Measurements from ENCODE around the gene CYSLTR1. TPM values are rescaled to one million over a fixed set of nuclear protein-coding genes. Genes with fewer than 3 reads are reported as not detected.
"Not testable (repeated sequence)": the region's sequence is repeated elsewhere in the genome, so short reads cannot be mapped to it uniquely, and the experiment has no call there.

Gene CYSLTR1
- total and polyA plus RNA-seq, 4 donors, result 0.36 to 3.2 (median 0.52) TPM

GRCh38 chrX:78307665-78308064 lies 19.7 kb downstream of the CYSLTR1 start:
- H3K27ac ChIP-seq (ENCODE audit: low read depth in 1 of 2, low read length in 2 of 2), result no peak overlapping the region
- peaks cover 0 to 3% (median 0%) of the 10 kb centered on the region in 4 donors for H3K27me3 ChIP-seq (ENCODE audit: control insufficient read depth in 4 of 4, insufficient read depth in 4 of 4, low read length in 3 of 4)
- no peaks in the 10 kb centered on the region for H3K9me3 ChIP-seq (ENCODE audit: control insufficient read depth in 4 of 4, low read length in 3 of 4)
- TF ChIP-seq EGR1 (IDR thresholded peaks at IDR 0.05; ENCODE audit: low read depth in 2 of 2) (no peak), YY1 (IDR thresholded peaks at IDR 0.05) (no peak), HNF4A (conservative IDR thresholded peaks at IDR 0.05) (no peak), HNF4G (IDR thresholded peaks at IDR 0.05) (no peak), MAX (IDR thresholded peaks at IDR 0.05) (no peak), CTCF (IDR thresholded peaks at IDR 0.05; ENCODE audit: low read depth, low read length, missing input control) (no peak), GABPA (IDR thresholded peaks at IDR 0.05 in 1 of 2, conservative IDR thresholded peaks at IDR 0.05 in 1 of 2) (no peak), FOXA1 (IDR thresholded peaks at IDR 0.05) (no peak), SP1 (IDR thresholded peaks at IDR 0.05) (no peak)
- no peaks in the 10 kb centered on the region for H3K36me3 ChIP-seq (ENCODE audit: control insufficient read depth in 4 of 4, insufficient read depth in 3 of 4, low read depth in 1 of 4, low read length in 3 of 4)
- no peaks in the 10 kb centered on the region for H3K4me1 ChIP-seq (ENCODE audit: control insufficient read depth in 4 of 4, insufficient read depth in 4 of 4, low read length in 3 of 4)
- no peak for DNase-seq (ENCODE audit: low spot score)
- no peak overlapping the region for H3K4me3 ChIP-seq (ENCODE audit: low read depth in 1 of 3, low read length in 3 of 3)
- no peak overlapping the region for H3K9ac ChIP-seq (ENCODE audit: low read depth in 1 of 2, low read length in 2 of 2)

- H3K36me3 ChIP-seq (ENCODE audit: control insufficient read depth in 4 of 4, insufficient read depth in 3 of 4, low read depth in 1 of 4, low read length in 3 of 4), result no peaks in the 10 kb centered on the region
- no peak overlapping the region for H3K4me3 ChIP-seq (ENCODE audit: low read depth in 1 of 3, low read length in 3 of 3)
- H3K4me1 ChIP-seq (ENCODE audit: control insufficient read depth in 4 of 4, insufficient read depth in 4 of 4, low read length in 3 of 4), result no peaks in the 10 kb centered on the region
- TF ChIP-seq HNF4G (IDR thresholded peaks at IDR 0.05) (no peak), RAD21 (IDR thresholded peaks at IDR 0.05) (no peak)
- H3K9me3 ChIP-seq (ENCODE audit: control insufficient read depth in 4 of 4, low read length in 3 of 4), result peaks cover 0 to 6% (median 0%) of the 10 kb centered on the region in 4 donors
- DNase-seq (ENCODE audit: low spot score), result no peak
- H3K9ac ChIP-seq (ENCODE audit: low read depth in 1 of 2, low read length in 2 of 2), result no peak overlapping the region
- H3K27me3 ChIP-seq (ENCODE audit: control insufficient read depth in 4 of 4, insufficient read depth in 4 of 4, low read length in 3 of 4), result peaks cover 0 to 3% (median 0%) of the 10 kb centered on the region in 4 donors
- 83% methylated on average over 2 of the region's 2 CpGs for WGBS
- H3K27ac ChIP-seq (ENCODE audit: low read depth in 1 of 2, low read length in 2 of 2), result no peak overlapping the region
Observed at GRCh38 chrX:78303086-78303485, 24.3 kb downstream of the CYSLTR1 start.

- H3K9ac ChIP-seq (ENCODE audit: low read depth in 1 of 2, low read length in 2 of 2); H3K9me3 ChIP-seq (ENCODE audit: control insufficient read depth in 4 of 4, low read length in 3 of 4); H3K36me3 ChIP-seq (ENCODE audit: control insufficient read depth in 4 of 4, insufficient read depth in 3 of 4, low read depth in 1 of 4, low read length in 3 of 4); DNase-seq (ENCODE audit: low spot score); H3K4me1 ChIP-seq (ENCODE audit: control insufficient read depth in 4 of 4, insufficient read depth in 4 of 4, low read length in 3 of 4); H3K27me3 ChIP-seq (ENCODE audit: control insufficient read depth in 4 of 4, insufficient read depth in 4 of 4, low read length in 3 of 4); H3K4me3 ChIP-seq (ENCODE audit: low read depth in 1 of 3, low read length in 3 of 3); H3K27ac ChIP-seq (ENCODE audit: low read depth in 1 of 2, low read length in 2 of 2): not testable (repeated sequence)
- 71% methylated on average over 1 of the region's 1 CpG for WGBS
Observed at GRCh38 chrX:78300933-78301332, 26.5 kb downstream of the CYSLTR1 start.

- Histone ChIP-seq H3K4me1 (ENCODE audit: control insufficient read depth in 4 of 4, insufficient read depth in 4 of 4, low read length in 3 of 4) (no peaks in the 10 kb centered on the region), H3K27me3 (ENCODE audit: control insufficient read depth in 4 of 4, insufficient read depth in 4 of 4, low read length in 3 of 4) (no peaks in the 10 kb centered on the region), H3K4me3 (ENCODE audit: low read depth in 1 of 3, low read length in 3 of 3) (no peak overlapping the region), H3K27ac (ENCODE audit: low read depth in 1 of 2, low read length in 2 of 2) (no peak overlapping the region), H3K9me3 (ENCODE audit: control insufficient read depth in 4 of 4, low read length in 3 of 4) (peaks cover 0 to 6% (median 0%) of the 10 kb centered on the region in 4 donors), H3K9ac (ENCODE audit: low read depth in 1 of 2, low read length in 2 of 2) (no peak overlapping the region), H3K36me3 (ENCODE audit: control insufficient read depth in 4 of 4, insufficient read depth in 3 of 4, low read depth in 1 of 4, low read length in 3 of 4) (no peaks in the 10 kb centered on the region)
- no peak for DNase-seq (ENCODE audit: low spot score)
- no peak for TF ChIP-seq TAF1 (conservative IDR thresholded peaks at IDR 0.05)
- TF ChIP-seq RAD21 (IDR thresholded peaks at IDR 0.05), result no peak
- no peak for TF ChIP-seq HNF4G (IDR thresholded peaks at IDR 0.05)
- TF ChIP-seq GABPA (IDR thresholded peaks at IDR 0.05 in 1 of 2, conservative IDR thresholded peaks at IDR 0.05 in 1 of 2), result no peak
- no peak for TF ChIP-seq MAX (IDR thresholded peaks at IDR 0.05)
- TF ChIP-seq JUND (IDR thresholded peaks at IDR 0.05), result no peak
- 69% methylated on average over 2 of the region's 2 CpGs for WGBS
Observed at GRCh38 chrX:78283511-78283910, 43.9 kb downstream of the CYSLTR1 start.
